GM11168 (cell line): ENCODE measurements around the gene PSMB5.

Experiments
- in situ Hi-C: fragments of 300-500 bp; cut with MboI; formaldehyde crosslinking; loops from one replicate; pipeline ENCODE4 v1.12.0; 2022; ENCODE audit warnings: low sequenced_read_pairs; ENCODE audit not compliant: unreplicated experiment

PSMB5 gene

GRCh38 chr14:23060536-23061260 lies 26.0 kb upstream of the PSMB5 start:
- in situ Hi-C loops: no loop called here

- in situ Hi-C loops: no loop called here
Measured at GRCh38 chr14:23058654-23059504, 24.2 kb upstream of the PSMB5 start.

GRCh38 chr14:23057757-23058653 lies 23.3 kb upstream of the PSMB5 start:
- in situ Hi-C loops: no loop called here

- in situ Hi-C loops: no loop called here
Measured at GRCh38 chr14:23056956-23057756, 22.5 kb upstream of the PSMB5 start, which contains the start of gene CDH24. TSS of gene CDH24 (minus strand) at chr14:23057520. CDS start at chr14:23055733, 1,787 bp downstream.

GRCh38 chr14:23056145-23056955 lies 21.6 kb upstream of the PSMB5 start:
- in situ Hi-C loops: no loop called here

GRCh38 chr14:23055621-23056144 lies 21.0 kb upstream of the PSMB5 start:
- in situ Hi-C loops: no loop called here

GRCh38 chr14:23055147-23055550 lies 20.4 kb upstream of the PSMB5 start:
- in situ Hi-C loops: no loop called here

GRCh38 chr14:23054000-23054811 lies 19.5 kb upstream of the PSMB5 start:
- in situ Hi-C loops: no loop called here

- in situ Hi-C loops: no loop called here
Measured at GRCh38 chr14:23053426-23053825, 18.7 kb upstream of the PSMB5 start.

GRCh38 chr14:23052671-23053070 lies 18.0 kb upstream of the PSMB5 start:
- in situ Hi-C loops: no loop called here

- in situ Hi-C loops: no loop called here
Measured at GRCh38 chr14:23052182-23052623, 17.5 kb upstream of the PSMB5 start.

GRCh38 chr14:23051141-23052057 lies 16.7 kb upstream of the PSMB5 start:
- in situ Hi-C loops: no loop called here

- in situ Hi-C loops: no loop called here
Measured at GRCh38 chr14:23049011-23049410, 14.3 kb upstream of the PSMB5 start.

GRCh38 chr14:23047751-23048693 lies 13.3 kb upstream of the PSMB5 start:
- in situ Hi-C loops: no loop called here

- in situ Hi-C loops: no loop called here
Measured at GRCh38 chr14:23047034-23047634, 12.4 kb upstream of the PSMB5 start.
